PC-3 (cell line): ENCODE measurements around the gene KIAA0930. TPM values are rescaled to one million over a fixed set of nuclear protein-coding genes. Genes with fewer than 3 reads are reported as not detected.

Experiments
- ATAC-seq: fragments of 200-7000 bp; cut with Tn5 transposase; 2 replicates; pipeline ENCODE4 v1.9.1; 2020; ENCODE audit warnings: mild to moderate bottlenecking, moderate library complexity
- BruUV-seq: library from RNA; stranded (reverse); fragments of 400-500 nt; replicated peaks from 2 replicates; lab custom pipeline; 2021; lab: Mats Ljungman, UMichigan
- CTCF ChIA-PET: fragments of 300-600 bp; sonication (Branson Sonifier 250); formaldehyde crosslinking; loops from one replicate; lab custom pipeline; 2022; ENCODE audit warnings: antibody characterized with exemption; lab: Charles Lee
- POLR2A ChIA-PET: fragments of 300-600 bp; sonication (Branson Sonifier 250); formaldehyde crosslinking; loops from one replicate; lab custom pipeline; 2022; ENCODE audit warnings: antibody characterized with exemption; ENCODE audit not compliant: unreplicated experiment; lab: Charles Lee
- DNase-seq: peaks from one replicate; pipeline ENCODE4 v3.0.0-alpha.2; 2015
- H2AFZ ChIP-seq: fragments of 300-600 bp; sonication (generic); 2 replicates; pipeline ENCODE4 v1.6.0; 2016; ENCODE audit warnings: antibody characterized with exemption, low read length
- H3F3A ChIP-seq: fragments of 300-600 bp; sonication (generic); one replicate; pipeline ENCODE4 v1.6.0; 2017; ENCODE audit warnings: antibody characterized with exemption, low read length, control low read depth, mild to moderate bottlenecking; ENCODE audit not compliant: unreplicated experiment
- H3K27ac ChIP-seq: fragments of 300-600 bp; sonication (generic); 2 replicates; pipeline ENCODE4 v1.5.1; 2016; ENCODE audit warnings: mild to moderate bottlenecking, low read length
- H3K27me3 ChIP-seq: fragments of 300-600 bp; sonication (generic); 2 replicates; pipeline ENCODE4 v1.6.1; 2016; ENCODE audit warnings: low read length, mixed read lengths
- H3K36me3 ChIP-seq: fragments of 300-600 bp; sonication (generic); 2 replicates; pipeline ENCODE4 v1.6.1; 2016; ENCODE audit warnings: low read depth, mixed run types, low read length, mixed read lengths
- H3K4me1 ChIP-seq: fragments of 300-600 bp; sonication (generic); 2 replicates; pipeline ENCODE4 v1.5.1; 2016; ENCODE audit warnings: low read length; ENCODE audit not compliant: insufficient read depth
- H3K4me2 ChIP-seq: fragments of 300-600 bp; sonication (generic); 2 replicates; pipeline ENCODE4 v1.6.0; 2016; ENCODE audit warnings: low read length
- H3K4me3 ChIP-seq: fragments of 300-600 bp; sonication (generic); 2 replicates; pipeline ENCODE4 v1.5.1; 2016; ENCODE audit warnings: mild to moderate bottlenecking, low read length, mixed read lengths
- H3K79me2 ChIP-seq: fragments of 300-600 bp; sonication (generic); 2 replicates; pipeline ENCODE4 v1.6.1; 2017; ENCODE audit warnings: low read length, mixed read lengths
- H3K9ac ChIP-seq: fragments of 300-600 bp; sonication (generic); 2 replicates; pipeline ENCODE4 v1.6.0; 2016; ENCODE audit warnings: mild to moderate bottlenecking, low read length
- H3K9me2 ChIP-seq: fragments of 300-600 bp; sonication (generic); replicated peaks from 2 replicates; pipeline ENCODE4 v1.6.1; 2016; ENCODE audit warnings: mixed run types, low read length, mixed read lengths
- H3K9me3 ChIP-seq: fragments of 300-600 bp; sonication (generic); 2 replicates; pipeline ENCODE4 v1.6.1; 2016; ENCODE audit warnings: low read length, mixed read lengths
- H4K20me1 ChIP-seq: fragments of 300-600 bp; sonication (generic); 2 replicates; pipeline ENCODE4 v1.6.1; 2016; ENCODE audit warnings: low read length, mixed read lengths
- CTCF ChIP-seq: fragments of 300-600 bp; sonication (generic); conservative IDR thresholded peaks from 2 replicates; pipeline ENCODE4 v1.5.1; 2017; ENCODE audit warnings: antibody characterized with exemption, low read depth, mild to moderate bottlenecking, low read length
- EZH2 ChIP-seq: fragments of 300-600 bp; sonication (generic); IDR thresholded peaks from one replicate; pipeline ENCODE4 v1.6.1; 2017; ENCODE audit warnings: antibody characterized with exemption, mild to moderate bottlenecking, low read length; ENCODE audit not compliant: unreplicated experiment
- EZH2phosphoT487 ChIP-seq: fragments of 300-600 bp; sonication (generic); IDR thresholded peaks from 2 replicates; pipeline ENCODE4 v1.6.1; 2018; ENCODE audit warnings: mild to moderate bottlenecking, antibody characterized with exemption, low read length, borderline replicate concordance
- intact Hi-C: fragments of 100-400 bp; cut with micrococcal nuclease; formaldehyde crosslinking; loops from 2 replicates; pipeline ENCODE4 v1.9.0; 2023
- total RNA-seq: library from RNA; depleted of rRNA; stranded (reverse); fragments of >200 nt; gene quantifications from 2 replicates; pipeline ENCODE4 v1.2.3, GENCODE V29; 2014

KIAA0930 gene
- total RNA-seq, 1 experiment from 2014 or later: 29.8 TPM

- Histone ChIP-seq H4K20me1 (no peaks in the 10 kb centered on the region), H3F3A (no peaks in the 10 kb centered on the region), H3K36me3 (no peaks in the 10 kb centered on the region), H3K27me3 (no peaks in the 10 kb centered on the region), H3K4me3 (no peak overlapping the region), H3K9me2 (no peaks in the 10 kb centered on the region), H3K27ac (no peak overlapping the region), H3K4me2 (no peak overlapping the region), H3K4me1 (no peaks in the 10 kb centered on the region), H3K79me2 (no peaks in the 10 kb centered on the region), H3K9ac (no peak overlapping the region), H2AFZ (no peak overlapping the region), H3K9me3 (no peaks in the 10 kb centered on the region)
- intact Hi-C loops: no loop called here
- TF ChIP-seq EZH2phosphoT487: no peak
- TF ChIP-seq CTCF: no peak
- TF ChIP-seq EZH2: no peak
- POLR2A ChIA-PET: no interaction called here
- no TSS peak for BruUV-seq
- CTCF ChIA-PET: interaction anchor here (0.7 kb wide), 1 partner anchor 9 kb away, joined by 3 read pairs; no protein-coding TSS in a partner anchor
- no peak for ATAC-seq
- no peak for DNase-seq
These were observed 23.3 kb downstream of the KIAA0930 start for GRCh38 chr22:45217345-45217744.

GRCh38 chr22:45216133-45217003, 24.3 kb downstream of the KIAA0930 start:
- Histone ChIP-seq H3K27me3 (no peaks in the 10 kb centered on the region), H3K4me1 (no peaks in the 10 kb centered on the region), H3K4me2 (no peak overlapping the region), H3K36me3 (no peaks in the 10 kb centered on the region), H3K9ac (no peak overlapping the region), H3K79me2 (no peaks in the 10 kb centered on the region), H3K4me3 (no peak overlapping the region), H3K9me3 (no peaks in the 10 kb centered on the region), H2AFZ (no peak overlapping the region), H3K27ac (no peak overlapping the region), H3K9me2 (no peaks in the 10 kb centered on the region), H4K20me1 (no peaks in the 10 kb centered on the region), H3F3A (no peaks in the 10 kb centered on the region)
- CTCF ChIA-PET: no interaction called here
- intact Hi-C loops: no loop called here
- BruUV-seq: no TSS peak
- no peak for TF ChIP-seq CTCF
- no peak for TF ChIP-seq EZH2phosphoT487
- no peak for TF ChIP-seq EZH2
- ATAC-seq (no peak), DNase-seq (no peak)
- POLR2A ChIA-PET: no interaction called here
